CD4-positive, CD25-positive, alpha-beta regulatory T cell (primary cell): Measurements from ENCODE around the gene LGR6. TPM values are rescaled to one million over a fixed set of nuclear protein-coding genes. Genes with fewer than 3 reads are reported as not detected.

ENCODE experiments used
- ATAC-seq, 2 donors: fragments of 150-1000 bp; cut with Tn5 transposase; one replicate each; pipeline ENCODE4 v1.10.0; 2021; ENCODE audit warnings: low read depth in 2 of 2, moderate number of reproducible peaks in 2 of 2, moderate library complexity in 1 of 2
- DNase-seq, 3 donors: peaks; one replicate each; pipeline versions ENCODE4 v3.0.0 to v3.0.0-alpha.2; 2012 to 2022; ENCODE audit warnings: mixed read lengths in 1 of 3
- H3K27ac ChIP-seq: one replicate; pipeline ENCODE4 v1.7.0; 2013; ENCODE audit warnings: mild to moderate bottlenecking, low read length; ENCODE audit not compliant: insufficient read depth, poor library complexity, severe bottlenecking
- H3K27me3 ChIP-seq: one replicate; pipeline ENCODE4 v1.7.0; 2013; ENCODE audit warnings: low read length; ENCODE audit not compliant: control insufficient read depth, insufficient read depth
- H3K36me3 ChIP-seq: one replicate; pipeline ENCODE4 v1.7.0; 2013; ENCODE audit warnings: mild to moderate bottlenecking, low read length, moderate library complexity; ENCODE audit not compliant: control insufficient read depth, insufficient read depth
- H3K4me1 ChIP-seq: 2 replicates; pipeline ENCODE4 v1.7.0; 2013; ENCODE audit warnings: mild to moderate bottlenecking, low read length; ENCODE audit not compliant: insufficient read depth, control insufficient read depth, poor library complexity, severe bottlenecking
- H3K4me3 ChIP-seq: one replicate; pipeline ENCODE4 v1.7.0; 2013; ENCODE audit warnings: low read depth, mild to moderate bottlenecking, low read length, moderate library complexity
- H3K9me3 ChIP-seq, 2 experiments: 1 replicate in 1 of 2; 2 replicates in 1 of 2; pipeline ENCODE4 v1.7.0; 2013; ENCODE audit warnings: low read length in 2 of 2, mild to moderate bottlenecking in 1 of 2, moderate library complexity in 1 of 2; ENCODE audit not compliant: control insufficient read depth in 2 of 2
- H3K27ac Mint-ChIP-seq, 3 donors: one replicate each; pipeline ENCODE4 v1.8.0; 2020 to 2022; ENCODE audit warnings: mild to moderate bottlenecking in 3 of 3, mixed read lengths in 3 of 3, moderate library complexity in 2 of 3
- H3K27me3 Mint-ChIP-seq: one replicate; pipeline ENCODE4 v1.8.0; 2022; ENCODE audit warnings: mild to moderate bottlenecking, mixed read lengths
- H3K36me3 Mint-ChIP-seq: one replicate; pipeline ENCODE4 v1.8.0; 2020; ENCODE audit warnings: mixed read lengths
- H3K4me1 Mint-ChIP-seq, 4 donors: one replicate each; pipeline ENCODE4 v1.8.0; 2020 to 2022; ENCODE audit warnings: mixed read lengths in 4 of 4, mild to moderate bottlenecking in 1 of 4
- H3K4me3 Mint-ChIP-seq, 4 donors: one replicate each; pipeline ENCODE4 v1.8.0; 2020 to 2022; ENCODE audit warnings: mild to moderate bottlenecking in 4 of 4, mixed read lengths in 4 of 4, moderate library complexity in 3 of 4
- H3K9me3 Mint-ChIP-seq, 7 donors: one replicate each; pipeline ENCODE4 v1.8.0; 2020 to 2022; ENCODE audit warnings: mixed read lengths in 7 of 7, mild to moderate bottlenecking in 3 of 7, moderate library complexity in 2 of 7
- polyA plus RNA-seq, 4 donors: library from polyadenylated mRNA; unstranded; fragments of 300-500 nt; fragmentation: Illumina TruSeq; gene quantifications; one replicate each; pipeline ENCODE4 v1.2.3, GENCODE V29; 2021
- total RNA-seq: library from RNA; stranded (reverse); gene quantifications from one replicate; pipeline ENCODE4 v1.2.3, GENCODE V29; 2022

Gene LGR6
- total and polyA plus RNA-seq, 5 donors from 2014 or later = 0.16 to 0.87 (median 0.30) TPM

- no peaks in the 10 kb centered on the region for H3K9me3 ChIP-seq
- H3K36me3 ChIP-seq = peaks cover 72% of the 10 kb centered on the region
- peaks cover 54% of the 10 kb centered on the region for H3K4me1 ChIP-seq
- H3K4me3 ChIP-seq = peak overlapping the region; percentile 35
- H3K9me3 Mint-ChIP-seq = no peaks in the 10 kb centered on the region
- DNase-seq (peak in 2 of 3 donors; percentile 60 to 75), ATAC-seq (peak; percentile 73 to 80)
- no peaks in the 10 kb centered on the region for H3K27me3 Mint-ChIP-seq
- peak overlapping the region in 3 of 4 donors; percentile 10 to 90 (median 63) for H3K4me3 Mint-ChIP-seq
- H3K27ac ChIP-seq = peak overlapping the region; percentile 73
- H3K36me3 Mint-ChIP-seq = peaks cover 31% of the 10 kb centered on the region
- peak overlapping the region; percentile 64 to 86 (median 84) for H3K27ac Mint-ChIP-seq
- H3K27me3 ChIP-seq = no peaks in the 10 kb centered on the region
- peaks cover 12 to 56% (median 44%) of the 10 kb centered on the region in 4 donors for H3K4me1 Mint-ChIP-seq
These were observed 38.7 kb upstream of the LGR6 start for GRCh38 chr1:202154766-202155477.

- DNase-seq (no peak), ATAC-seq (no peak)
- H3K27ac Mint-ChIP-seq = peak overlapping the region; percentile 34 to 87 (median 64)
- peaks cover 30% of the 10 kb centered on the region for H3K36me3 Mint-ChIP-seq
- no peaks in the 10 kb centered on the region for H3K9me3 Mint-ChIP-seq
- Histone ChIP-seq H3K27ac (peak overlapping the region; percentile 73), H3K27me3 (no peaks in the 10 kb centered on the region), H3K4me1 (peaks cover 60% of the 10 kb centered on the region), H3K36me3 (peaks cover 66% of the 10 kb centered on the region), H3K9me3 (no peaks in the 10 kb centered on the region), H3K4me3 (peak overlapping the region; percentile 7)
- H3K4me3 Mint-ChIP-seq = peak overlapping the region in 1 of 4 donors; percentile 90
- peaks cover 1% of the 10 kb centered on the region for H3K27me3 Mint-ChIP-seq
- H3K4me1 Mint-ChIP-seq = peaks cover 12 to 63% (median 45%) of the 10 kb centered on the region in 4 donors
These were observed 38.0 kb upstream of the LGR6 start for GRCh38 chr1:202155478-202156021.

- Mint-ChIP-seq H3K27me3 (peaks cover 4% of the 10 kb centered on the region), H3K4me3 (peak overlapping the region in 3 of 4 donors; percentile 37 to 90 (median 73)), H3K9me3 (no peaks in the 10 kb centered on the region), H3K36me3 (peaks cover 22% of the 10 kb centered on the region), H3K27ac (no peak overlapping the region), H3K4me1 (peaks cover 12 to 69% (median 49%) of the 10 kb centered on the region in 4 donors)
- Histone ChIP-seq H3K36me3 (peaks cover 55% of the 10 kb centered on the region), H3K27ac (peak overlapping the region; percentile 55), H3K27me3 (no peaks in the 10 kb centered on the region), H3K4me3 (no peak overlapping the region), H3K4me1 (peaks cover 71% of the 10 kb centered on the region), H3K9me3 (no peaks in the 10 kb centered on the region)
- ATAC-seq = no peak
- DNase-seq = no peak
These were observed 37.0 kb upstream of the LGR6 start for GRCh38 chr1:202156590-202156989.

- H3K27ac Mint-ChIP-seq = peak overlapping the region in 2 of 3 donors; percentile 7 to 100
- ATAC-seq (no peak), DNase-seq (no peak)
- peak overlapping the region; percentile 90 to 99 (median 98) for H3K4me3 Mint-ChIP-seq
- no peaks in the 10 kb centered on the region for H3K9me3 Mint-ChIP-seq
- peaks cover 42% of the 10 kb centered on the region for H3K36me3 ChIP-seq
- H3K4me3 ChIP-seq = peak overlapping the region; percentile 89
- no peaks in the 10 kb centered on the region for H3K9me3 ChIP-seq
- peaks cover 84% of the 10 kb centered on the region for H3K4me1 ChIP-seq
- H3K4me1 Mint-ChIP-seq = peaks cover 12 to 82% (median 58%) of the 10 kb centered on the region in 4 donors
- H3K36me3 Mint-ChIP-seq = peaks cover 22% of the 10 kb centered on the region
- no peaks in the 10 kb centered on the region for H3K27me3 ChIP-seq
- H3K27ac ChIP-seq = peak overlapping the region; percentile 93
- H3K27me3 Mint-ChIP-seq = peaks cover 4% of the 10 kb centered on the region
These were observed 35.7 kb upstream of the LGR6 start for GRCh38 chr1:202157945-202158344.

- Mint-ChIP-seq H3K27ac (peak overlapping the region; percentile 98 to 100 (median 99)), H3K4me1 (peaks cover 12 to 92% (median 64%) of the 10 kb centered on the region in 4 donors), H3K27me3 (peaks cover 4% of the 10 kb centered on the region), H3K9me3 (no peaks in the 10 kb centered on the region), H3K36me3 (peaks cover 15% of the 10 kb centered on the region), H3K4me3 (peak overlapping the region; percentile 90 to 99 (median 98))
- Histone ChIP-seq H3K27me3 (no peaks in the 10 kb centered on the region), H3K4me3 (peak overlapping the region; percentile 89), H3K27ac (peak overlapping the region; percentile 93), H3K9me3 (no peaks in the 10 kb centered on the region), H3K4me1 (peaks cover 94% of the 10 kb centered on the region), H3K36me3 (peaks cover 32% of the 10 kb centered on the region)
- DNase-seq = peak in 2 of 3 donors; percentile 10 to 45
- no peak for ATAC-seq
These were observed 34.6 kb upstream of the LGR6 start for GRCh38 chr1:202158810-202159533.

GRCh38 chr1:202159534-202160371, 33.8 kb upstream of the LGR6 start:
- peaks cover 4% of the 10 kb centered on the region for H3K27me3 Mint-ChIP-seq
- H3K4me1 ChIP-seq = peaks cover 100% of the 10 kb centered on the region
- H3K36me3 ChIP-seq = peaks cover 24% of the 10 kb centered on the region
- peaks cover 12% of the 10 kb centered on the region for H3K36me3 Mint-ChIP-seq
- H3K4me3 ChIP-seq = peak overlapping the region; percentile 89
- H3K27me3 ChIP-seq = no peaks in the 10 kb centered on the region
- no peaks in the 10 kb centered on the region for H3K9me3 ChIP-seq
- peak overlapping the region; percentile 93 for H3K27ac ChIP-seq
- peak overlapping the region; percentile 90 to 99 (median 98) for H3K4me3 Mint-ChIP-seq
- H3K4me1 Mint-ChIP-seq = peaks cover 10 to 98% (median 68%) of the 10 kb centered on the region in 4 donors
- no peaks in the 10 kb centered on the region for H3K9me3 Mint-ChIP-seq
- H3K27ac Mint-ChIP-seq = peak overlapping the region; percentile 98 to 100 (median 99)
- peak; percentile 7 to 12 for ATAC-seq
- peak in 2 of 3 donors; percentile 59 to 78 for DNase-seq
